MM.1S (cell line): ENCODE measurements around the gene KRTAP29-1.

Experiments used
- DNase-seq: peaks from one replicate; pipeline ENCODE4 v3.0.0-alpha.2; 2015
- H2AFZ ChIP-seq: fragments of 300-600 bp; sonication (generic); 2 replicates; pipeline ENCODE4 v1.6.0; 2016; ENCODE audit warnings: antibody characterized with exemption, low read length
- H3F3A ChIP-seq: fragments of 300-600 bp; sonication (generic); 2 replicates; pipeline ENCODE4 v1.6.1; 2016; ENCODE audit warnings: mild to moderate bottlenecking, antibody characterized with exemption, low read length, moderate library complexity, mixed read lengths; ENCODE audit not compliant: insufficient read depth
- H3K27ac ChIP-seq: fragments of 300-600 bp; sonication (generic); 2 replicates; pipeline ENCODE4 v1.5.1; 2016; ENCODE audit warnings: mild to moderate bottlenecking, low read length
- H3K27me3 ChIP-seq: fragments of 300-600 bp; sonication (generic); replicated peaks from 2 replicates; pipeline ENCODE4 v1.6.0; 2016; ENCODE audit warnings: low read length; ENCODE audit not compliant: insufficient read depth
- H3K36me3 ChIP-seq: fragments of 300-600 bp; sonication (generic); replicated peaks from 2 replicates; pipeline ENCODE4 v1.6.1; 2016; ENCODE audit warnings: mild to moderate bottlenecking, low read length, mixed read lengths; ENCODE audit not compliant: insufficient read depth
- H3K4me1 ChIP-seq: fragments of 300-600 bp; sonication (generic); 2 replicates; pipeline ENCODE4 v1.6.1; 2016; ENCODE audit warnings: low read length, mixed read lengths
- H3K4me2 ChIP-seq: fragments of 300-600 bp; sonication (generic); 2 replicates; pipeline ENCODE4 v1.6.0; 2016; ENCODE audit warnings: low read depth, low read length
- H3K4me3 ChIP-seq: fragments of 300-600 bp; sonication (generic); 2 replicates; pipeline ENCODE4 v1.5.1; 2016; ENCODE audit warnings: low read length, mixed read lengths
- H3K79me2 ChIP-seq: fragments of 300-600 bp; sonication (generic); 2 replicates; pipeline ENCODE4 v1.6.1; 2016; ENCODE audit warnings: mixed run types, low read length, mixed read lengths
- H3K9ac ChIP-seq: fragments of 300-600 bp; sonication (generic); 2 replicates; pipeline ENCODE4 v1.6.1; 2016; ENCODE audit warnings: low read length, mixed read lengths
- H3K9me2 ChIP-seq: fragments of 300-600 bp; sonication (generic); replicated peaks from 2 replicates; pipeline ENCODE4 v1.6.1; 2016; ENCODE audit warnings: mild to moderate bottlenecking, low read length, mixed read lengths; ENCODE audit not compliant: insufficient read depth
- H3K9me3 ChIP-seq: fragments of 300-600 bp; sonication (generic); replicated peaks from 2 replicates; pipeline ENCODE4 v1.6.1; 2016; ENCODE audit warnings: mild to moderate bottlenecking, low read length, mixed read lengths; ENCODE audit not compliant: insufficient read depth
- H4K20me1 ChIP-seq: fragments of 300-600 bp; sonication (generic); 2 replicates; pipeline ENCODE4 v1.6.1; 2016; ENCODE audit warnings: mild to moderate bottlenecking, low read length, moderate library complexity, mixed read lengths; ENCODE audit not compliant: insufficient read depth
- EZH2 ChIP-seq: fragments of 300-600 bp; sonication (generic); optimal IDR thresholded peaks from 2 replicates; pipeline ENCODE3; 2017; ENCODE audit warnings: low read depth, mild to moderate bottlenecking, antibody characterized with exemption, low read length, mixed read lengths
- EZH2phosphoT487 ChIP-seq: fragments of 300-600 bp; sonication (generic); IDR thresholded peaks from 2 replicates; pipeline ENCODE4 v1.6.1; 2018; ENCODE audit warnings: antibody characterized with exemption, low read length
- TF ChIP-seq, protein P1 (sequence below): fragments of 300-600 bp; sonication (generic); IDR thresholded peaks from 2 replicates; pipeline ENCODE4 v1.5.1; 2016; ENCODE audit warnings: antibody characterized with exemption, low read length, mixed read lengths

The KRTAP29-1 gene

DNA sequence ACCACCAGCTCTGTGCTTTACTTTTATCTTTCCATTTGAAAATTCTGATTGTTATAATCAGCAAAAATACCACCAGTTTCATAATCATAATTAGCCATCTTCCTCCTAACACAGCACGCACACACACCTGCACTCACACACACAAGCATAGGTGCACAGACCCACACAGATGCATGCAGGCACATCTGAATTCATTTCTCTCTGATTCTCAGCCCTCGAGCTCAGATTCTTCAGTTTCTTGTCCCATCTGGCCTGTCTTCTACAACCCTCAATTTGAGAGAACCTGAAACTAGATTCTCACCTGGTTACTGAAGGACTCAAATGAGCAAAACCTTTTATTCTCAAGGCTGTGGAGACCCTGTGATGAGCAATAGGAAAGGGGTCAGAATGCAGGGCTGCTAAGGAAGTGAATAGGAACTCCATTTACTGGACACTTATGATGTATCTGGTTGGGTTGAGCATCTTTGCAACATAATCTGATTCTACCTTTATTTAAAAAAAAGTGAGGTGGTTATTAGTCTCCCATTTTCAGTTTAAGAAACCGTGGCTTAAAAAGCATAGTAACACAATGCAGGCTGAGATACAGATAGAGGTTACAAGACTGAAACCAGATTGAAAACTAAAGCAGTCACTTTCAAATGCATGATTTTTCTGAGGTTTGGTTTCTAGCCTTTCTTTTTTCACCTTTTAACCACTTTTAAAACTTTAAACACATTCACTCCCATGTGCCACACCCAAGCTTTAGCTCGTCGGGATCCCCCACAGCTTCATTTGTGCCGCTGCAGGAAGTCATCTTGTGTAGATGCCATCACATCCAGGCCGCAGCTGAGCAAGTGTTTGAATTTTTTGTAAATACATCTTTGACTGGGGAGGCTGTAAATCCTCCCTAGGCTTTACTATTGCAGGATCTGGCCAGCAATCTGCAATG lies 38.5 kb upstream of the KRTAP29-1 start:
- peaks cover 40% of the 10 kb centered on the region for H3K27me3 ChIP-seq
- DNase-seq: peak; percentile 44
- H3K9ac ChIP-seq: no peak overlapping the region
- no peaks in the 10 kb centered on the region for H3K79me2 ChIP-seq
- H3K9me3 ChIP-seq: no peaks in the 10 kb centered on the region
- no peaks in the 10 kb centered on the region for H3K9me2 ChIP-seq
- H3K27ac ChIP-seq: no peak overlapping the region
- H4K20me1 ChIP-seq: no peaks in the 10 kb centered on the region
- H3K4me3 ChIP-seq: no peak overlapping the region
- no peaks in the 10 kb centered on the region for H3K36me3 ChIP-seq
- peak overlapping the region; percentile 27; the same call in 1 of the 2 replicates for H3K4me2 ChIP-seq
- no peak overlapping the region for H2AFZ ChIP-seq
- H3K4me1 ChIP-seq: peaks cover 23% of the 10 kb centered on the region
- TF ChIP-seq, protein P1, sequence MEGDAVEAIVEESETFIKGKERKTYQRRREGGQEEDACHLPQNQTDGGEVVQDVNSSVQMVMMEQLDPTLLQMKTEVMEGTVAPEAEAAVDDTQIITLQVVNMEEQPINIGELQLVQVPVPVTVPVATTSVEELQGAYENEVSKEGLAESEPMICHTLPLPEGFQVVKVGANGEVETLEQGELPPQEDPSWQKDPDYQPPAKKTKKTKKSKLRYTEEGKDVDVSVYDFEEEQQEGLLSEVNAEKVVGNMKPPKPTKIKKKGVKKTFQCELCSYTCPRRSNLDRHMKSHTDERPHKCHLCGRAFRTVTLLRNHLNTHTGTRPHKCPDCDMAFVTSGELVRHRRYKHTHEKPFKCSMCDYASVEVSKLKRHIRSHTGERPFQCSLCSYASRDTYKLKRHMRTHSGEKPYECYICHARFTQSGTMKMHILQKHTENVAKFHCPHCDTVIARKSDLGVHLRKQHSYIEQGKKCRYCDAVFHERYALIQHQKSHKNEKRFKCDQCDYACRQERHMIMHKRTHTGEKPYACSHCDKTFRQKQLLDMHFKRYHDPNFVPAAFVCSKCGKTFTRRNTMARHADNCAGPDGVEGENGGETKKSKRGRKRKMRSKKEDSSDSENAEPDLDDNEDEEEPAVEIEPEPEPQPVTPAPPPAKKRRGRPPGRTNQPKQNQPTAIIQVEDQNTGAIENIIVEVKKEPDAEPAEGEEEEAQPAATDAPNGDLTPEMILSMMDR: no peak
- TF ChIP-seq EZH2phosphoT487 (no peak), EZH2 (no peak)
- peaks cover 9% of the 10 kb centered on the region for H3F3A ChIP-seq

DNA sequence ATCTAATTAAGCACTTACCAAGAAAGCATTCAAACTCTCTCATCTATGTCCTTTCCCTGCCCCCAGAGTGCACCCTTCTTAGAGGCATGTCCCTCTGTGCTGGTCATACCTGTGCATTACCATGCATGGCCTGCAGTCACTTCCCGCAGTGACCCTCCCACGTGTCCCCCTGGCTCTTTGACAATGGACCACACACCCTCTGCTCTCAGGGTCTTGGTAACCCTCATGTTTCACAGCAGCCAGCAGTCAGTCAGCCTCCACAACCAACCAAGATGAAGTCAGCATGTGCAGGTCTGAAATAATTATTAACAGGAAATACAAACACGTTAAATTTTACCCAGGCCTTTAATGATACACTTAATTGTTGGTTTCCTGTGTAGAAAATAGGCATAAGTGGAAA lies 37.8 kb upstream of the KRTAP29-1 start:
- no peaks in the 10 kb centered on the region for H4K20me1 ChIP-seq
- peaks cover 42% of the 10 kb centered on the region for H3K27me3 ChIP-seq
- H3K27ac ChIP-seq: no peak overlapping the region
- no peak overlapping the region for H3K9ac ChIP-seq
- peak overlapping the region; percentile 19; the same call in 1 of the 2 replicates for H3K4me2 ChIP-seq
- H3K4me1 ChIP-seq: peaks cover 23% of the 10 kb centered on the region
- no peak for DNase-seq
- no peak overlapping the region for H3K4me3 ChIP-seq
- peaks cover 9% of the 10 kb centered on the region for H3F3A ChIP-seq
- no peaks in the 10 kb centered on the region for H3K9me2 ChIP-seq
- no peaks in the 10 kb centered on the region for H3K79me2 ChIP-seq
- no peaks in the 10 kb centered on the region for H3K9me3 ChIP-seq
- no peaks in the 10 kb centered on the region for H3K36me3 ChIP-seq
- no peak for TF ChIP-seq EZH2phosphoT487
- no peak for TF ChIP-seq EZH2
- TF ChIP-seq, protein P1: 0 out of 2 replicates have a peak, but pooled peaks have one; percentile 6
- no peak overlapping the region for H2AFZ ChIP-seq

DNA sequence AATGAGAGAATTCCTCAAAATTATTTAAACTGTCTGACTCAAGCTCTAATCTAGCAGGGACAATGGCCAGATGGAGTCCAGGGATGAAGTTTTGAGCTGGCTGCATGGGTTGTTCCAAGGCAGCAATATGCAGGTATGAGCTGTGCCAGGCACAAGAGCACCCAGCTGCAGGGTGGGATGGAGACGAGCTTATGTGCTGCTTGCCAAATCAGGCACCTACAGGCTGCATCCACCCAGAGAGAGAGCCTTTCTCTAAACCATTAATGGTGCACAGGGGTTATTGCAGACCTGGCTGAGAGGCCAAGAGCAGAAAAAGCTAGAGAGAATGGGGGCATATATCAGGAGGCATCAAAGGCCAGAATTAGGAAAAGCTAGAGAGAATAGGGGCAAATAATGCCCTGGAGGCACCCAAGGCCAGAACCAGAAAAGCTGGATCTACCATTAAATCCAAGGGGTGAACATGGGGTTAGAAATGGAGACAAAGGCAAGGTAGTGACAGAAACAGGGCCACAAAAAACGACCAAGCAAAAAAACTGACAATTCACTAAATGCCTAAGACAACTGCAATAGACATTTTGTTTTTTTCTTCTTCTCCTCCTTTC lies 37.0 kb upstream of the KRTAP29-1 start:
- no peaks in the 10 kb centered on the region for H3K36me3 ChIP-seq
- H3K27ac ChIP-seq: no peak overlapping the region
- no peak overlapping the region for H2AFZ ChIP-seq
- no peak for TF ChIP-seq EZH2
- no peak for TF ChIP-seq EZH2phosphoT487
- TF ChIP-seq, protein P1: no peak
- peaks cover 9% of the 10 kb centered on the region for H3F3A ChIP-seq
- H3K9me3 ChIP-seq: no peaks in the 10 kb centered on the region
- H3K79me2 ChIP-seq: no peaks in the 10 kb centered on the region
- H4K20me1 ChIP-seq: no peaks in the 10 kb centered on the region
- no peaks in the 10 kb centered on the region for H3K9me2 ChIP-seq
- DNase-seq: no peak
- no peak overlapping the region for H3K4me2 ChIP-seq
- no peak overlapping the region for H3K4me3 ChIP-seq
- H3K4me1 ChIP-seq: peaks cover 23% of the 10 kb centered on the region
- H3K9ac ChIP-seq: no peak overlapping the region
- peaks cover 40% of the 10 kb centered on the region for H3K27me3 ChIP-seq
